Measurements from ENCODE around the gene NSD2.

GRCh38 chr4:1833307-1834046 lies 37.7 kb upstream of the NSD2 start:
- TF ChIP-seq, protein P1, sequence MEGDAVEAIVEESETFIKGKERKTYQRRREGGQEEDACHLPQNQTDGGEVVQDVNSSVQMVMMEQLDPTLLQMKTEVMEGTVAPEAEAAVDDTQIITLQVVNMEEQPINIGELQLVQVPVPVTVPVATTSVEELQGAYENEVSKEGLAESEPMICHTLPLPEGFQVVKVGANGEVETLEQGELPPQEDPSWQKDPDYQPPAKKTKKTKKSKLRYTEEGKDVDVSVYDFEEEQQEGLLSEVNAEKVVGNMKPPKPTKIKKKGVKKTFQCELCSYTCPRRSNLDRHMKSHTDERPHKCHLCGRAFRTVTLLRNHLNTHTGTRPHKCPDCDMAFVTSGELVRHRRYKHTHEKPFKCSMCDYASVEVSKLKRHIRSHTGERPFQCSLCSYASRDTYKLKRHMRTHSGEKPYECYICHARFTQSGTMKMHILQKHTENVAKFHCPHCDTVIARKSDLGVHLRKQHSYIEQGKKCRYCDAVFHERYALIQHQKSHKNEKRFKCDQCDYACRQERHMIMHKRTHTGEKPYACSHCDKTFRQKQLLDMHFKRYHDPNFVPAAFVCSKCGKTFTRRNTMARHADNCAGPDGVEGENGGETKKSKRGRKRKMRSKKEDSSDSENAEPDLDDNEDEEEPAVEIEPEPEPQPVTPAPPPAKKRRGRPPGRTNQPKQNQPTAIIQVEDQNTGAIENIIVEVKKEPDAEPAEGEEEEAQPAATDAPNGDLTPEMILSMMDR (IDR thresholded peaks at IDR 0.05): no peak
- TF ChIP-seq EZH2 (IDR thresholded peaks at IDR 0.05; ENCODE audit: borderline replicate concordance, insufficient read depth, low read depth, low read length, poor library complexity, severe bottlenecking): no peak
